Activated CD4-positive, alpha-beta T cell treated with anti-CD3 and anti-CD28 coated beads, Interleukin-2, amount 50 U/mL, for 24 hours (primary cell): ENCODE measurements around the gene C1S.

Source experiments
- DNase-seq, 2 donors: peaks; one replicate each; pipeline ENCODE4 v3.0.0-alpha.2; 2020; ENCODE audit warnings: low read depth in 1 of 2, low spot score in 1 of 2

C1S gene

DNA sequence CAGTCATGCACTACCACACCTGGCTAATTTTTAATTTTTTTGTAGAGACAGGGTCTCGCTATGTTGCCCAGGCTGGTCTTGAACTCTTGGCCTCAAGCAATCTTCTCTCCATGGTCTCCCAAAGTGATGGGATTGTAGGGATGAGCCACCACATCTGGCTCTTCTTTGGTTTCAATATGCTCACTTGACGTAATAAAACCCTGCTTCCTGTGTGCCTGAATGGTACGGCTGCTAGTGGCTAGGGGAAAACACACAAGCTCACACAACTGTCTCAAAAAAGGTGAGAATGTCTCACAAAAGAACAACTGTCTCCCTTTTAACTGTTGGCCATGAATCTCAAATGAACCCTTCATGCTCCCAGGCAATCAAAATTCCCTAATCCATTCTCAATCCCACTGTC is 15.0 kb downstream of the C1S start:
- DNase-seq, result no peak

DNA sequence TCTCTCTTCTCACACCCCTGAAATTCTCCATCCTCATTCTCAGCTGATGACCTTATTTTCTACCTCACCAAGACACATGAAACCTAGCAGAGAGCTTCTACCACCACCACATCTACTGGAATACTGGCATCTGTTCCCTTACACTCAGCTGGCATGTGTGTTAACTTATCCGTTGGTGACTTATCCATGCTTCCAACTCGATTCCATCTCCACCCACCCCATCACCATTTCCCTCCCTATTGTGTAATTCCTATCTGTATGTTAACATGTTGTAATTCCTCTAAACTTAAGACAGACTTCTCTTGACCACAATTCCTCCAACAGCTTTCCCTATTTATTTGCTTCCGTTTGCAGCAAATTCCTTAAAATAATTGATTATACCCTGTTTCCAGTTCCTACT is 15.4 kb downstream of the C1S start:
- DNase-seq, result no peak

DNA sequence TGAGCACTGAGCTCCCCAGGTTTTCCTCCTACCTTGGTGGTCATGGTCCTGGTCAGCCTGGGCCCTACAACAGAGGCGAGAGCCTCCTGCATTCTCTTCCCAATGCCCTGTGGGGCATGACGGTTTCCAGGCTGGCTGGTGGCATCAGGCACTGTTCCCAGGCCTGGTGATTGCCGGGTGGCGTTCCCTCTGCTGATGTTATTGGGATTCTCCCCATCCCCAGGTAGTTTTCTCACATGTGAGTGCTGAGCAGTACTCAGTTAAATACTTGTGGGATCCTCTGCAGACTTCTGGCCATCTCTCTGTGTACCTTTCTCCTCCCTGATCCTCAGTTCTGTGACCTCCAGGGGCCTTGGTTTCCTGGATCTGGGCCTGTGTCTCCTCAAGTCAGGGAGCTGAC is 16.0 kb downstream of the C1S start:
- DNase-seq, result no peak

DNA sequence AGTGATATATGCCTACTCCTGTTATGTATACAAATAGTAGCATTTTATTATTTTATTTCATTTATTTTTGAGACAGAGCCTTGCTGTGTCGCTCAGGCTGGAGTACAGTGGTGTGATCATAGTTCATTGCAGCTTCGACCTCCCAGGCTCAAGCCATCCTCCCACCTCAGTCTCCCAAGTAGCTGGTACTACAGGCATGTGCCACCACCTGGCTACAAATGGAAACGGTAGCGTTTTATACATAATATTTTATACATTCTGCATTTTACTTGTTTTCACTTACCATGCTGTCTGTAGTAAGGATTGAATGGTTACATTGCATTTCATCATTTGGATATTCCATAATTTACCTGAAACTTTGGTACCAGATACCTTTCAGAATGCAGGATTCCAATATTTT is 17.6 kb downstream of the C1S start:
- DNase-seq, result no peak

DNA sequence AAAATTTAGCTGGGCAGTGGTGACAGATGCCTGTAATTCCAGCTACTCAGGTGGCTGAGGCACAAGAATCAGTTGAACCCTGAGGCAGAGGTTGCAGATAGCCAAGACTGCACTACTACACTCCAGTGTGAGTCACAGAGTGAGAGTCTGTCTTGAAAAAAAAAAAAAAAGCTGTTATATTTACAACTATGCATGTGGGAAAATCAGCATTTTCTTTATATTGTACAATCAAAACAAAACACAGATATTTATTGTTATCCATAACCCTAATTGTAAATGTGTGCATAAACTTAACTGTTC is 19.3 kb downstream of the C1S start:
- DNase-seq, result no peak

DNA sequence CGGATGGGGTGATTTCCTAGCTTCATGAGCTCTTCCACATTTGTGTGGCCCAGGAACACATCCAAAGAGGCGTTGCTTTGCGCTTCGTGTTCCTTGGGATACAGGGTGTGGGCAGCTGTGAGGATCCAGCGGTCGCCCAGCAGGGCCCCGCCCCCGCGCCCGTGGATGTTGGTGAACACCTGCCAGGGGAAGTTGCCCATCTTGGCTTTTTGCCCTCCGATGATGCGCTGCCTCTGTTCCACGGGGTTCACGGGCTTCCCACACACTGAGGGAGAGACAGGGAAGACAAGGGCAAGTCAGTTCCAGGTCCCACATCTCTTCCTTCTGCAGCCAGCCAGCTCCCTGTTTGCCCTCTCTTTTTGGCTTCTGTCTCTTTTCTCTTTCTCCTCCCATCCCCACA is 20.5 kb downstream of the C1S start:
- no peak for DNase-seq

DNA sequence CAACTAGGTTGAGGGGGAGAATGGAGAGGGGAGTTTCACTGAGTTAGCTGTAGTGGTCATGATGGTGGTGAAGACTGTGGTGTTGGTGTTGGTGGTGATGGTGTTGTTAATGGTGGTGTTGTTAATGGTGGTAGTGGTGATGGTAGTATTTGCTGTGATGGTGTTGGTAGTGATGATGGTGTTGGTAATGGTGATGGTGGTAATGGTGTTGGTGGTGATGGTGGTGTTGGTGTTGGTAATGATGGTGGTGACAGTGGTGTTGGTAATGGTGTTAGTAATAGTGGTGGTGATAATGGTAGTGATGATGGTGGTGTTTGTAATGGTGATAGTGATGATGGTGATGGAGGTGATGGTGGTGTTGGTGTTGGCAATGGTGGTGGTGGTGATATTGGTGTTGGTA is 22.6 kb downstream of the C1S start:
- DNase-seq, result no peak

DNA sequence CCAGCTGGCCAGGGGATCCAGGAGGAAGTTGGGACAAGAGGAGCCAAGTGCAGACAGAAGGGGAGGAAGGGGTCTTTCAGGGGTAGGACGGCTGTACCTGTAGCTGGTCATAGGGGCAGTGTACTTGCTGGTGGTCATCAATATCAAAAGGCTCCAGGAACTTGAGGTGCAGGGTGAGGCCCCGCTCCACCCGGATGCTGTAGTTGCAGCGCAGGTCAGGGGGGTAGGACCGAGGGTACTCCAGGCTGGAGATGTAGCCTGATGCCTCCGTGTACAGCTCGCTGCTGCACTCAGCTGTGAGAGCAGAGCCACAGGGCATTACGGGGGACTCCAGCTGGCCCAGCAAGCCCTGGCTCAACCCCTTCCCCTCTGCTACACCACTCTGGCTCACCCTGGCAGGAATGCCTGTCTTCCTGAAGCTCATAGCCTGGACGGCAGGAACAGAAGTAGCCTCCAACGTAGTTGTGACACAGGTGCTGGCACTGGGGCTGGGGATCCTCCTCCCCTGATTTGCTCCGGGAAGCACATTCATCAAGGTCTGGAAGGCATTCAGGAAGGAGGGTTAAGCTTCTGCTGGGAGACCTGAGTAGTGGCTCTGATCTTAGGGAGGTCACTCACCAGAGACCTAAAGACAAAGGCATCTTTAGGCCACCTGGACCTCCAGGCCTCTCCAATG is 28.8 kb downstream of the C1S start:
- DNase-seq, result no peak

DNA sequence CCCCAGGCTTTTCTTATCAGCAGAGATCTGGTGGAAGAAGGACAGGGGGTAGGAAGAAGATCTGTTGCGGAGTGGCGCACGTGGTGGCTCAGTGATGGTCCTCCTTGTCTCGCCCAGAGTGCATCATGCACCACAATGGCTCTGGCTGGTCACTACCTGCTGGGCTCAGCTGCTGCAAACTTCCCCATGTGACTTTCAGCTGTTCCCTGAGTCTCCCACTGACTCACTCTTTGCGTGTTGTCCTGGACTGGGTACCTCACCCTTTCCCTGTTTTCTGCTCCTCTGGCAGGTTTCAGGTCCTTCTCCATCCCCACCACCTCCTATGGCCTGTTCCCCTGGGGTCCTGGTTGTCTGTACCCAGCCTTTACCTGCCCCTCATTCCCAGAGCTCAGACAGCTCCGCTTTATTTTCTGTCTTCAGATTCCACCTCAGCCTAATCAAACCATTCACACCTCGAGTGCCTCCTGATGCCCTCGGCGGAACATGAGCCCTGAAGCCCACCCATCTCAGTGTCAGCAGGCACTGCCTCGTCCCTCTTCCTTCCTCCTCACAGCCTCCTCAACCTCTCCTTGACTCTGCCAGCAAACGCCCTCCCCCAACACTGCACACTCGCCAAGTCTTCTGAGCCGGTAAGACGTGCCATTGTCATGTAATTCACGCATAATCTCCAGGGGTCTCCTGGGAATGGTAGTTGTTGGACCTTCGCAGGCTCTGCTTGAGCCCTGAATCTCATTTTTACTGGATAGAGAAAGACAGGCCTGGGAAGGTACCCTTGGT is 29.9 kb downstream of the C1S start:
- no peak for DNase-seq

DNA sequence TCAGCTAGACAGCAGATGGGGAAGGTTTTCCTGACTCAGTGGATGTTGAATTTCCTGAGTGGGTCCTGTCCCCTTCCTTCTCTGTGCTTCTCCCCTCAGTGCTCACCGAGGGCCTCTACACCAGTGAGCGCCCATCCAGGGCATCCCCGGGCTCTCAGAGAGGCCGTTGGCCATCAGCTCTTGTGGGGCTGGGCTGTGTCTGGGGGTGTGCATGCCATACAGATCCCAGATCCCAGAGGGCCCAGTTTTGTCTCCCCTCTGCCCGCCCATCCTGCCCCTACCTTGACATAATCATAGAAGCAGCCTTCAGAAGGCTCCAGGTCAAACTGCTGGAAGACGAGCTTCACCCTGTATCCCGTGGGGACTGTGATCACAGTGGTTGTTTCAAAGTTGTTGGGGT is 30.7 kb downstream of the C1S start:
- DNase-seq, result no peak

DNA sequence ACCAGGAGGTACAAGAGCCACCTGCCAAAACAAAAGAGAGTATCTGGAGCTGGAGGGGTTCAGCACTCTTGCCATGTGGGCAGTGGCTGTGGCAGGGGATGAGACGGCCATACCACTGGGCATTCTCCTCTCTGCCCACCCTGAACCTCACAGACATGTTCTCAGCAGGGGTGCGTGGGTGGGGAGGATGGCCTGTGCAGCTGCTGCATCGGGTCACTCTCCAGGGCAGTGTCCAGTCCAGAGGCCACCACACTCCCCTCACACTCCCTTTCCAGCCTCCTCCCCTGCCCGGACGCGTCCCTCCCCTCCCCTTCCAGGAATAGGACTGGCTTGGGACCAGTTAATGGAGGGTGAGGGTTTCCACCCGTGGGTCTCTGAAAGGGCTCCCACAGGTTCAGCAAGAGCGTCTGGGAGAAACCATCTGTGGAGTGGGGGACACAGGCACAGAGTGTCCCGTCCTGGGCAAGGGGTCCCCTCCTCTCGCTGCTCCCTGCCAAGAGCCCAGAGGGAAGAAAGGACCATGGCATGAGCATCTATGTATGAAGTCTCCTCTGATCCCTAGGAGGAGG is 31.2 kb downstream of the C1S start:
- DNase-seq, result no peak

DNA sequence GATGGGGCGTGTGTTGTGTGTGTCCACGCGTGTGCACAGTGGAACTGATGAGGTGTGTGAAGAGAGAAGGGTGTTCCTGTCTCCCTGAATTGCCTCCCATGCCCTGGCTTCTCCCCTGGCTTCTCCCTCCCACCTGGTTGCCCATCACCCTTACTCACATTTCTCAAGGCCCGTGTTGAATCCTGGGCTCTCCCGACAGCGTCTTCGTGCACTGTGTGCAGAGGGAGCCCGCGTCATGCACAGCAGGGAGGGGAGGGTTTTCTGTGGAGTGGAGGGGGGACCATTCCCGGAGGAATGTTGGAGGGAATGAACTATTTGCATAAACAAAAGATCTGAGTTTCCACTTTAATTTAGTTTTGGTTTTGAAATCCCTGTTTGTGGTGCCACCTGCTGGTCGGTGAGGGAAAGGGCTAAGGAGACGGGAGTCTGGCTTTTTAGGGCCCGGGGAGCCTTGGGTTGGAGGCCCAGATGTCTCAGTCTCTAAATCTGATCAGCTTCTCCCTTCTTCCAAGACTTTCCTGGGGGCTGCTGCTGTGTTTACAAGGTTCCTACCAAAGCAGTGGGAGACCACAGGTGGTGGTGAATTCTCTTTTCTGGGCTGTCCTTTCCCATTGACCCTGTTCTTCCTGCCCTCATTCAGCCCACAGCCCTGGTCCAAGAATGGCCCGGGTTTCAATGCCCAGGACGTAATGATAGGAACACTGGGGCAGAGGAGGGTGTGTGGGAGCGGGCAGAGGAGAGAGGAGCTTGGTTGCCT is 31.9 kb downstream of the C1S start, which contains the start of gene C1R:
Gene C1R (minus strand): TSS at position 217 of the 757 bp plus-strand sequence. CDS start 57 bp downstream, at position 160.
- peak; percentile 36 to 55 for DNase-seq

DNA sequence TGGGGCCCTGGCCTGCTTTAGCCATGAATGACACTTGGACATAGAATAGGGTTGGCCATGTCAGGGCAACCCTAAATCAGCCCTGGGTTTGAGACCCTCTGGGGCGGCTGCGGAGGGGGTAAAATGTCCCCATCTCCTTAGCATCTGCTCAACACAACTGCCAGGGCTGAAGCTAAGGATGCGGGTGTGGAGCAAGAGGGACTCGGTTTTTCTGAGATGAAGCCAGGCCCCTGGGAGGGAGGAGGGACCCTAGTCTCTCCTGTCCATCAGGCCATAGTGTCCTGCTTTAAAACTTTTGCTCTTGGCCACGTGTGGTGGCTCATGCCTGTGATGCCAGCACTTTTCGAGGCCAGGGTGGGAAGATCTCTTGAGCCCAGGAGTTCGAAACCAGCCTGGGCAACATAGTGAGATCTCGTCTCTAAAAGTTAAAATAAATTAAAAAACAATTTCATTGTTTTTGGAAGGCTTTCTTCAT is 32.5 kb downstream of the C1S start:
- DNase-seq, result no peak

DNA sequence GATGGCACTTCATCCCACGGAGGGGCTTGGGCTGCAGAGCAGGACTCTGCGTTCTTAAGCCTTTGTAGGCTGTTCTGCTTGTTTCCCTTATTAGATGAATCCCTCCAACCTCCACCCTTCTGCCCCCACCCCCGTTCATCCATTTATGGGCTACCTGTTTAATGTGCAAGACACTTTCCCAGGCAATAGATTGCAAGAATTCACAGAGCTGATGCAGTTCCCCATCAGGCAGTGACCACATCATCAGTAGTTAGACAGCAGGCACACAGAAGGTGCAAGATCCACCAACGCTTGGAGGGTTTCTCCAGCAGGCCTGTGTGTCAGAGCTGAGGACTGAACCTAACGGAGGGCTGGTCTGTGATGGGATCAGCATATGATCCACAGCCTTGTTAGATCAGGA is 33.0 kb downstream of the C1S start:
- no peak for DNase-seq

DNA sequence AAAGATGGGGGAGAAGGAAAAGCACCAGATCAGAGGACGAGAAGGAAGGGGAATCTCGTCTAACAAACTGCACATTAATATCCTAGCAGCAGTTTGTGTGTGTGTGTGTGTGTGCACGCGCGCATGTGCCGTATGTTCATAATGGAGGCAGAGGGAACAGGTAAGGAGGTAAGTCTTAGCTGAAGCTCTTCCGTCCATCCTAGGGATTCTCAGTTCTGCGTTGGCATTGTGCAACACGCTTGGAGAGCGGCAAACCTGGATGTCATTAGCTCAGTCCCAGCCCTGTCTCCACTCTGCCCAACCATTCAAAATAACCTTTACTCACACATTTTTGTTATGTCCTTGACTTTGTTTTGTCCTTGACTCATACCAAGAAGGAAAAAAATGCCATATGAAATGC is 33.4 kb downstream of the C1S start:
- no peak for DNase-seq

DNA sequence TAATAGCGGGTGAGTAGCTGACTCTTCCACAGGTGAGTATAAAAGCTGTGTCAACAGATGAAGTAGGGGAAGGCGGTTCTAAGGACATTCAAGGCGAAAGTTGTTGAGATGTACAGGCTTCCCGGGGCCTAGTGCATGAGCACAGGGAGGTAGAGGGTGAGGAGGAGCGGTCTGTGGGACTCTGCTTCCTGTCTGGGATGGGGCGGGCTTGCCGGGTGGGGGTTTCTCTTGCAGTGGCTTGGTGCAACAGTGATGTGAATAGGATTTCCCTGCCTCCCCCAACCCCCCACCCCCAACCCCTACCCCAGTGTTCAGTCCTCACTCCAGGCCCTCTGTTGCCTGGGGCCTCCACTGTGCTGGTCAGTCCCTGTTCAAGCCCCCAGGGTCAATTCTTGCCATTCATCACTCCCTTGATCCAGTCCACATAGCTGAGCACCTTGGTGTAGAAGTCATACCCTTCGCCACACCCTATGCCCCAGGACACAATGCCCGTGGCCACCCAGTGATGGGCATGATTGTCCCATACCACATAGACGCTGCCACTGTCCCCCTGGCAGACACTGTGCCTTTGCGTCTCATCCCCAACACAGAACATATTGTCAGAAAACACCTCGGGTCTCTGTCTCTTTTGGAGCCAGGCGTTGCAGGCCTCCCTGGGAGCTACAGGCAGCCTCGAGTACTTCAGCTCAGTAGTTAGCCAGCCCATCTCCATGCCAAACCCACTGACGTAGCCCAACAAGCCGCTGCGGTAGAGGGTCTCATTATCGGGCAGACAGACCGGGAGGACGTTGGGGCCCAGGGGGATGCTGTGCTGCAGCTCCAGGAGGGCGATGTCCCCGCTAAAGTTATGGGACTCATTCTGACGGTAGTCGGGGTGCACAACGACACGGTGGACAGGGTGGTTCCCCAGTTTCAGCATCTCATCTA is 35.8 kb downstream of the C1S start:
- no peak for DNase-seq

DNA sequence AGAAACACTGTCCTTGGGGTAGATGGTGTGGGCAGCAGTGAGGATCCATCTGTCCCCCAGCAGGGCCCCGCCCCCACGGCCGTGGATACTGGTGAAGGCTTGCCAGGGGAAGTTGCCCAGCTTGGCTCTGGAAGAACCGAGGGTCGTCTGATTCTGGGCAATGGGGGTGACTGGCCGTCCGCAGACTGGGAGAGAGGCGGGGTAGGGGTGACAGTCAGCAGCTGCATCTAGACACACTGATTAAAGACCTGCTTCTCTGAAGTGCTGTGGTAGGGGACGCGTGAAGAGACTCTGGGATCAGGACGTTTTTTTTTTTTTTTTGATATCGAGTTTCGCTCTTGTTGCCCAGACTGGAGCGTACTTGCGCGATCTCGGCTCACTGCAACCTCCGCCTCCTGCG is 36.5 kb downstream of the C1S start:
- no peak for DNase-seq

DNA sequence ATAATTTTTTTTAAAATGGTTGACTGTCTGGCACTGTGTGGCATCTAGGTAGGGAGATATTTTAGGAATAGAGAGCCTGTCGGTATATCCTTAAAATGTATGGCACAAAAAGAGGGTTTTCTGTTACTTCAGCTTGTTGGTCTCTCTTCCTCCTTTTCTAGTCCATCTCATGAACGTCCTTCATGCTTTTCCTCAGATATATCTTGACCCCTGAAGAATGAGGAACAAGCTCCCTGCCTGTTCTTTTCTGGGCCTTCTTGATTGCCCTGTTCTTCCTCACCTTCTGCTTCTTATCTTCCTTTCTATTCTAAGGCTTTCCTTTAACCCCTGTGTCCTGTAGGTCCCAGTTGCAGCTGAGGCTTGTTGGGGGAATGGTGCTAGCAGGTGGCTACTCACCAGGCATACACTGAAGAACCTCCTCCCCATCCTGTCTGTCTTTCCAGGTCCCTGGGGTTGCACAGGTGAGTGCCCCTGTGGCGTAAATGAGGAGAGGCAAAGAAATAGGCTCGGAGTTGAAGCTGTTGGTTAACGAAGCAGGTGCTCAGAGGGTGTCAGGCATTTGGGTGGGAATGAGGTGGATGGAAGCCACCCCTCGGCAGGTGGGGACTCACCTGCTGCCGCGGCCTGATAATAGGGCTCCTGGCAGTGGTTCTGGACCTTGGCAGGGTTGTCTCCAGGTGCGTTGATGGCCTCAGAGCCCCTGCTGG is 38.9 kb downstream of the C1S start:
- no peak for DNase-seq

DNA sequence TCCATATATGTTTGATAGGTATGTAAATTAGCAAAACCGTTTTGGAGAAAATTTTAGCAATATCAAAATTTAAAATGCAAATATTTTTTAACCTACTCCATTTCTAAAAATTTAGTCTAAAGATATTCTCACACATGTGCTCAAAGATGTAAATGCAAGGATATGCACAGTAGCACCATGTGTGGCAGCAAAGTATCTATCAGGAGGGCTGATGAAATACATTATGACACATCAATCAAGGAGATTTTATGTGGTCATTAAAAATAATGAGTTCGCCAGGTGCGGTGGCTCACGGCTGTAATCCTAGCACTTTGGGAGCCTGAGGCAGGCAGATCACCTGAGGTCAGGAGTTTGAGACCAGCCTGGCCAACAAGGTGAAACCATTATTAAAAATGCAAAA is 39.7 kb downstream of the C1S start:
- DNase-seq, result no peak

DNA sequence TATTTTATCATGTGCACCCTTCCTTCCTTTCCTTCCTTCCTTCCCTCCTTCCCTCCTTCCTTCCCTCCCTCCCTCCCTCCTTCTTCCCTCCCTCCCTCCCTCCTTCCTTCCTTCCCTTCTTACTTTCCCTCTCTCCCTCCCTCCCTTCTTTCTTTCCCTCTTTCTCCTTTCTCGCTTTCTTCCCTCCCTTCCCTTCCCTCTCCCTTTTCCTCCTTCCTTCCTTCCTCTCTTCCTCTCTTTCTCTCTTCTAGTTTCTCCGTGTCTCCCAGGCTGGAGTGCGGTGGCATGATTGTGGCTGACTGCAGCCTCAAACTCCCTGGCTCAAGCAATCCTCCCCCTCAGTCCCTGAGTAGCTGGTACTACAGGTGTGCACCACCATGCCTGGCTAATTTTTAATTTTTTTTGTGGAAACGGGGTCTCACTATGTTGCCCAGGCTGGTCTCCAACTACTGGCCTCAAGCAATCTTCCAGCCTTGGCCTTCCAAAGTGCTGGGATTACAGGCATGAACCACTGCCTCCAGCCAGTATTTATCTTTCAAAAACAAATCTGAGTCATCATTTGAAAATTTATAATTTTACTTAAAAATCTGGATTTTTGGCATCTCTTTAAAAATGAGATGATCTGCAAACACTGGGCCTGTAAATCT is 40.7 kb downstream of the C1S start:
- no peak for DNase-seq
